Right ventricle myocardium superior (tissue), 1 donor: ENCODE results near the gene CD27. TPM values are rescaled to one million over a fixed set of nuclear protein-coding genes. Genes with fewer than 3 reads are reported as not detected.
"Not testable (repeated sequence)": the region's sequence is repeated elsewhere in the genome, so short reads cannot be mapped to it uniquely, and the experiment has no call there.

Experiments used
- ATAC-seq: fragments of 200-7000 bp; cut with Tn5 transposase; one replicate; pipeline ENCODE4 v1.9.1; 2020; ENCODE audit warnings: mild to moderate bottlenecking; ENCODE audit not compliant: poor library complexity
- DNase-seq: peaks from one replicate; pipeline ENCODE4 v3.0.0-alpha.2; 2020
- intact Hi-C: fragments of 100-400 bp; cut with DNase I; formaldehyde crosslinking; loops from one replicate; pipeline ENCODE4 v1.11.2; 2022
- total RNA-seq: library from RNA; stranded (reverse); fragmentation: NEBNext Ultra II Directional; extraction: Animal tissue kit (Norgen Biotek cat#: 25700); gene quantifications from one replicate; pipeline ENCODE4 v1.2.1, GENCODE V29; 2021
- donor health status: DM: no; HTN: yes; CAD: no; lungs with severe emphysema.

The CD27 gene
- total RNA-seq, 1 donor from 2014 or later = 0.30 TPM

DNA sequence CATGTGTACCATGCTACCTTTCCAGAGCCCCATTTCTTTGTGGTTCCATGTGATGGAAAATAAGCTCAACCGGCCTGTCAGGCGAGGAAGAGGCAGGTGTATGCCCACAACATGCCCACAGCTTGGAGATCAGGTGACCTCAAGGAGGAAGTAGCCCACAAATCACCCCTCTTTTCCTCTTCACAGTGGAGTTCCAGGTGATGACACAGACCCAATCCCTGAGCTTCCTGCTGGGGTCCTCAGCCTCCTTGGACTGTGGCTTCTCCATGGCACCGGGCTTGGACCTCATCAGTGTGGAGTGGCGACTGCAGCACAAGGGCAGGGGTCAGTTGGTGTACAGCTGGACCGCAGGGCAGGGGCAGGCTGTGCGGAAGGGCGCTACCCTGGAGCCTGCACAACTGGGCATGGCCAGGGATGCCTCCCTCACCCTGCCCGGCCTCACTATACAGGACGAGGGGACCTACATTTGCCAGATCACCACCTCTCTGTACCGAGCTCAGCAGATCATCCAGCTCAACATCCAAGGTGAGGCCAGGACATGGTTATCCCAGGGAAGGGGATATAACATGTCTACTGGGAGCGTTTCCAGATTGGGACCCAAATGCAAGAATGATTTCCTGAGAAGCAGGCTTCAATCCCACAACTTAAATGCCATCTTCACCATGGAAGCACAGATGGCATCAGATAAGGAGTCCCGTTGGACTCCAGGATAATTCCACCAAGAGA lies 12.6 kb downstream of the CD27 start:
- no peak for ATAC-seq
- DNase-seq = no peak
- intact Hi-C loops = no loop called here

GRCh38 chr12:6458281-6459003 lies 13.7 kb downstream of the CD27 start:
- DNase-seq (no peak), ATAC-seq (no peak)
- intact Hi-C loops = no loop called here

DNA sequence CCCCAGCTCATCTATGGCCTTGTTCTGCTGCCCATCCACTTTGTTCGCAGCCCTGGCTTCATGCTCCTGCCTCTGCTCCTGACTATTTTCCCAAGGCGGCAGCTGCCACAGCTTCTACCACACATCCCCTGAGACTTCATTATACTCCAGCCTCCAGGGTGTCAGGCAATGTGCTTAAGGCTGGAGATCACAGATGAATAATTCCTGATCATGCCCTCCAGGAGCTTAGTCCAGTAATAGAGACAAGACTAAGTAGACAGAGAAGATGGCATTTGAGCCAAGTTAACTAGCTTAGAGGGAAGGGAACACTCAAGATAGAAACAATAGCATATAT lies 14.2 kb downstream of the CD27 start:
- no peak for DNase-seq
- intact Hi-C loops = no loop called here
- ATAC-seq = no peak

- peak; percentile 70 for ATAC-seq
- intact Hi-C loops = loop anchor here (5.0 kb wide), 2 partner anchors 39 to 129 kb away; no protein-coding TSS in a partner anchor
- DNase-seq = no peak
These were observed 16.1 kb downstream of the CD27 start for GRCh38 chr12:6460751-6461371.

DNA sequence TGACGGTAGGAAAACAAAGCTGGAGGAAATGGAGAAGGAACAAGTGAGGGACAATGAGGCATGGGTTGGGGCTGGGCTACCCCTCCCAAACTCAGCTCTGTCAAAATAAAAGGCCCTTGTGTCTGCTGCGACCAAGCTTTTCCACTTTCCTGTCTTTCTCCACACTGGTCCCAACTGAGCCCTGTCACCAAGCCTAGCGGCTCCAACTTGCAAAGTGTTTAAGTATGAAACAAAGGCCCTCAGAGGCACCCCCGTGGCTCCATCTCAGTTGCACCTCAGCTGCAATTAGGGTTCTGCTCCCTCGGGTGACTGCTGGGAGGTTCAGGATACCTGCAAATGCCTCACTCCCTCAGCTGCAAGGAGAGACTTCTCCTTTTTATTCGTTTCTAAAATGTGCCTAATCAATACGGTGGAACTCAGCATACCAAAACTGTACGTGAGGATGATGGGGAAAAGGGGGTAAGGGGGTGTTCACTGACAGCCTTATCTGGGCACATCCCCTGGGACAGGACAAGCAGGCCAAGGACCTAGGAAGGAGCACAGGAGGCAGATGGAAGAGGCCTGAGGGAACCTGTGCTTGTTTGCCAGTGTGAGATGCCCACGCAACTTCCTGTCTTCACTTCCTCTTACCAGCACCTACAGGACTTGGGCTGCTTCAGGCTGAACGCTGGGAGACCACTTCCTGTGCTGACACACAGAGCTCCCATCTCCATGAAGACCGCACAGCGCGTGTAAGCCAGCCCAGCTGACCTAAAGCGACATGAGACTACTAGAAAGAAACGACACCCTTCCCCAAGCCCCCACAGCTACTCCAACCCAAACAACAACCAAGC lies 16.9 kb downstream of the CD27 start:
- ATAC-seq (peak; percentile 23), DNase-seq (peak; percentile 64)
- intact Hi-C loops = loop anchor here (5.0 kb wide), 2 partner anchors 39 to 129 kb away; no protein-coding TSS in a partner anchor

DNA sequence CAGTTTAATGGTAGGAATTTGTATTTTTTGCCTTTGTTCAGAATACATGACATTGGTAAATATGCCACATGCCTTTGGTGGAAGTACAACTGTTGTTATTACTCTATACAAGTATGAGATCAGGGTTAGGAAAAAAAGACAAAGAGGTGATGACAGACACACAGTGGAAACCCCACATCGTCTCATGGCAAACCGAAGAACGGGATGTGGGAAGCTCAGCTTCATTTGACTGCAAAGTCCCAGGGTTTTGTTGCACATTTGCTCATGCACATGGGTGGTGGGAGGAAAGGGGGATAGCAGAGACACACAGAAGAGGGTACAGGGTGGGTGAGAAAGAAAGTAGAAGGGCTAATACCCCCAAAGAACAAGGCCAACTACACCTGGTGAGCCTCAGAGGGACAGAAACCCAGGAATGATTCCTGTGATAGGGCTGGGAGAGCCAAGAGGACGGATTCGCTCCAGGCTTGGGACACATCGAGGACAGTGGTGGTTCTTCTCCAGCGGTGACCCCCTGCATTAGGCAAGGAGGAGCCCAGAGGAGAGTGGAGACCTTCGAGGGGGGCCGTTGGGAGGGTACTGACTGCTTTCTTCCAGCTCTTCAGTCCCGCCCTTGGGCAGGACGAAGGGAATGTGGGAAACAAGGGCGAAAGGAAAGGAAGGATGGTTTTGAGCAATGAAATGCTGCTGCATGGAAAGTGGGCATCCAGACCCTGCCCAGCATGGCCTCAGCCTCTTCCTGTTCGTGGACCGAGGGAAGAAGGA lies 17.7 kb downstream of the CD27 start:
- ATAC-seq (no peak), DNase-seq (no peak)
- intact Hi-C loops = loop anchor here (5.0 kb wide), 2 partner anchors 40 to 130 kb away; no protein-coding TSS in a partner anchor

GRCh38 chr12:6463216-6463615 lies 18.5 kb downstream of the CD27 start:
- intact Hi-C loops = loop anchor here (5.0 kb wide), 2 partner anchors 41 to 131 kb away; no protein-coding TSS in a partner anchor
- ATAC-seq = no peak
- DNase-seq = no peak

DNA sequence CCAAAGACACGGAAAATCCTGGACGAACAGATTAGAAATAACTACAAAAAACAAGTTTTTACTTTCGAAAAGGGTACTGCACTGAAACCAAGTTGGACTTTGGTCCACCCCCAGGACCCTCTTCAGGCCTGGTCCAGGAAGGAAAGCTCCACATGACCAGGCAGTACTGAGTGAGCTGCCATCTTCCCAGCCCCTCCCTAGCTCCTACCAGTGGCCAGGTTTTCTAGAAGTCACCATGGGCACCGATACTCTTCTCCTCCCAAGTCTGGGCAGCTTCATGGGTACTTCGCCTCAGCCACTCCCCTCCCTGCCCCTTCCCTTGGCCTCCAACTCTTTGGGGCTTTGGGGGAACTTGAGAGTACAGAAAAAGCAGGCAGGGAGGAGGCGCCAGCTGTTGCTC lies 19.1 kb downstream of the CD27 start:
- ATAC-seq (no peak), DNase-seq (no peak)
- intact Hi-C loops = loop anchor here (5.0 kb wide), 2 partner anchors 42 to 132 kb away; no protein-coding TSS in a partner anchor

DNA sequence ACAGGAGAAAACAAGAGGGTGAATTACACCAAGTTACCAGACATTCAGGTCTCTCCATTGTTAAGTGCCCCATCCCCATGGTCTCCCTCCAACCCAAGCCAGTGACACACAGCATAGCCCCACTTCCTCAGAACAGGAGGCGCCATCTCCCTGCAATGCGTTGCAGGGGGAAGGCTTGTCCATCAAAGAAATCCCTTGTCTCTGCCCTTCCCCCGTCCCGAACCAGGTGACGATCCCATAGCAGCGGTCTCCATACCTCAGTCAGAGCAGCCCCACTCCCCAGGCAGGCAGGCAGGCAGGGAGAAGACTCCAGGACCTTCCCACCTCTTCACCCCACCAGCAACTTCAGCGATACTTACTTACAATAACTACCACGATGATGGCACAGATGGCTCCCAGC lies 19.8 kb downstream of the CD27 start:
- intact Hi-C loops = loop anchor here (5.0 kb wide), 2 partner anchors 42 to 132 kb away; no protein-coding TSS in a partner anchor
- DNase-seq (no peak), ATAC-seq (no peak)

DNA sequence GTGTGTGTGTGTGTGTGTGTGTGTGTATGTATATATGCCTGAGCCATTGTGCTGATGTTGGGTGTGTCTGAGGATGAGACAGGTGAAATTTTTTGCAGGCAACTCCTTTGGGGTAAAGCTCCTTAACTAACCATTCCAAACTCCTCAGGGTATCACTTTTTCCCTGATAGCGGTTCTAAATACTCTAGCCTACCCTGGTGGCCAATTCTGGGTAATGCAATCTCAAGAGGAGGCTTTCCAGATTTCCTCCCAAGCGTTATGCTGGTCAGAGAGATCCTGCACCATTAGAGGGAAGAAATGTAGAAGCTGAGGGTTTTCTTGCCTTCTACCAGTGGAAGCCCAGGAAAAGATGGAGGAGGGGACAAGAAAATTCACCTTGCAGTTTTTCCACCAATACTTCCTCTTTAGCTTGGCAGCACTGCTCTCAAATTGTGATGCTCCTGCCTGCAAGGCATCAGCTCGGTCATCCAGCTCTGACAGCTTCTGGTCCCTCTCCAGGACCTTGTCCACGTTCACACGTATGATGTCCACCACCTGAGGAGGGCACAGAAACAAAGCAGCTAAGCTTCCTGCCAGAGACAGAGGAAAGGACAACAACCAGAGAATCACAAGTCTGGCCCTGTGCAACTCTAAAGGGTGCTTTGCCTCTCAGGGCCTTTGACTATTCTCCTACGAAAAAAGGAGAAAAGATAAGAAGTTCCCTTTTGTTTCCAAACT lies 20.9 kb downstream of the CD27 start:
- intact Hi-C loops = no loop called here
- peak; percentile 58 for ATAC-seq

DNA sequence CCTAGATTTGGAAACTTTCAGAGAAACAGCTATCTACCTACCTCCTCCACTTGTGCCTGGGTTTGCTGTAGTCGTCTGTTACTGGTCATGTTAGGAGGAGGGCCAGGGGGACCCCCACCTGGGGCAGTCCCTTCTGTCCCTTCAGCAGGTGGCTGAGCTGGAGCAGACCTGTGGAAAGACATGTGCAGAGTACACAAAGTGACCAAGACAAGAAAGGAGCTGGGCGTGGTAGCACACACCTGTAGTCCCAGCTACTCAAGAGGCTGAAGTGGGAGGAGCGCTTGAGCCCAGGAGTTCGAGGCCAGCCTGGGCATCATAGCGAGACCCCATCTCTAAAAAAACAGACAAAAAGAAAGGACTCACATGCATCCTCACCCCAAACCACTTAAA lies 21.4 kb downstream of the CD27 start:
- intact Hi-C loops = no loop called here
- no peak for DNase-seq
- no peak for ATAC-seq

More for the DNA sequence above, 20.9 kb downstream of the CD27 start:
- DNase-seq = no peak

DNA sequence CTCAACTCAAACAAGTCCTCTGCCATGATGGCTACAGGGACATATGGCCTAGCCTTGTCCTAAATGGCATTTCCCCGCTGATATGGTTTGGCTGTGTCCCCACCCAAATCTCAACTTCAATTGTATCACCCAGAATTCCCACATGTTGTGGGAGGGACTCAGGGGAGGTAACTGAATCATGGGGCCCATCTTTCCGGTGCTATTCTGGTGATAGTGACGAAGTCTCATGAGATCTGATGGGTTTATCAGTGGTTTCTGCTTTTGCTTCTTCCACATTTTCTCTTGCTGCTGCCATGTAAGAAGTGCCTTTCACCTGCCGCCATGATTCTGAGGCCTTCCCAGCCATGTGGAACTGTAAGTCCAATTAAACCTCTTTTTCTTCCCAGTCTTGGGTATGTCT lies 22.0 kb downstream of the CD27 start:
- intact Hi-C loops, ATAC-seq: not testable (repeated sequence)

DNA sequence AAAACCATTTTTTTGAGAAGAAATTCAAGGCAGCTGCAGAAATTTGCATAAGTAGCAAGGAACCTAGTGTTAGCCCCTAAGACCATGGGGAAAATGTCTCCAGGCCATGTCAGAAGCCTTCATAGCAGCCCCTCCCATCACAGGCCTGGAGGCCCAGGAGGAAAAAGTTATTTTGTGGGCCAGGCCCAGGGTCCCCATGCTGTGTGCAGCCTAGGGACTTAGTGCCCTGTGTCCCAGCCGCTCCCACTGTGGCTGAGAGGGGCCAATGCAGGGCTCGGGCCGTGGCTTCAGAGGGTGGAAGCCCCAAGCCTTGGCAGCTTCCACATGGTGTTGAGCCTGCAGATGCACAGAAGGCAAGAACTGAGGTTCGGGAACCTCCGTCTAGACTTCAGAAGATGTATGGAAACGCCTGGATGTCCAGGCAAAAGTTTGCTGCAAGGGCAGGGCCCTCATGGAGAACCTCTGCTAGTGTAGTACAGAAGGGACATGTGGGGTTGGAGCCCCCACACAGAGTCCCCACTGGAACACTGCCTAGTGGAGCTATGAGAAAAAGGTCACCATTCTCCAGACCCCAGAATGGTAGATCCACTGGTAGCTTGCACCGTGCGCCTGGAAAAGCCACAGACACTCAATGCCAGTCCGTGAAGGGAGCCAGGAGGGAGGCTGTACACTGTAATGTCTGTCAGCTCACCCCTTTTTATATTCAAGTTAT lies 23.0 kb downstream of the CD27 start:
- ATAC-seq, DNase-seq, intact Hi-C loops: not testable (repeated sequence)

More for the DNA sequence above, 22.0 kb downstream of the CD27 start:
- not testable (repeated sequence) for DNase-seq

DNA sequence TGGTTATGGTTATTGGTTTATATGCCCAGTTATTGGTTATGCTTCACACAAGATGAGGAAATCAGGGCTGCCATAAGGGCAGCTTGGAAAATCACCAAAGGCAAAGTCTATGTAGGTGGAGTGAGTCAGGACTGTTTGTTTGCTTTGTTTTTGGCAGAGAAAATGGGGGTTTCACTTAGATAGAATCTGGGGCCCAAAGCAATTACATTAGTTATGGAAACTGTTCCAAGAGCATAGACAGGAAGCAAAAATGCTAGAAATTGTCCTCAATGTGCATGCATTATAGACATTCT lies 23.5 kb downstream of the CD27 start:
- intact Hi-C loops = no loop called here
- ATAC-seq (no peak), DNase-seq (no peak)

DNA sequence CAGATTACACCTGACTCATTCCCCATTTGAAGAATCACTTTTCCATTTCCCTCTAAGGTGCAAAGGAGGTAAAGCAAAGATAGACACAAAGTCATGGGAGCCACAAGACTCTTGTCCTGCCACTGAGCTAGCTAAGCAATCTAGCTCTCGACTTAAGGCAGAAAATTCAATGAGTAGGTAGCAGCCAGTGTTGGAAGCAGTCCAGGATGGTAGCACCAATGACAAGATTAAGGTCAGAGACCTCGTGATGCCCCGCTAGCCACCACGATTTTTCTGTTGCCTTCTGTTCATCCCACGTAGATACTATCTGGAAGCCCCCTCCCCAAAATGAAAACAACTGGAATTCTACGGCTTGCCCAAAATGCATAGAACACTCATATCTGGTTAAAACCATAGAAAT lies 24.3 kb downstream of the CD27 start:
- ATAC-seq = no peak
- no peak for DNase-seq
- intact Hi-C loops = no loop called here

DNA sequence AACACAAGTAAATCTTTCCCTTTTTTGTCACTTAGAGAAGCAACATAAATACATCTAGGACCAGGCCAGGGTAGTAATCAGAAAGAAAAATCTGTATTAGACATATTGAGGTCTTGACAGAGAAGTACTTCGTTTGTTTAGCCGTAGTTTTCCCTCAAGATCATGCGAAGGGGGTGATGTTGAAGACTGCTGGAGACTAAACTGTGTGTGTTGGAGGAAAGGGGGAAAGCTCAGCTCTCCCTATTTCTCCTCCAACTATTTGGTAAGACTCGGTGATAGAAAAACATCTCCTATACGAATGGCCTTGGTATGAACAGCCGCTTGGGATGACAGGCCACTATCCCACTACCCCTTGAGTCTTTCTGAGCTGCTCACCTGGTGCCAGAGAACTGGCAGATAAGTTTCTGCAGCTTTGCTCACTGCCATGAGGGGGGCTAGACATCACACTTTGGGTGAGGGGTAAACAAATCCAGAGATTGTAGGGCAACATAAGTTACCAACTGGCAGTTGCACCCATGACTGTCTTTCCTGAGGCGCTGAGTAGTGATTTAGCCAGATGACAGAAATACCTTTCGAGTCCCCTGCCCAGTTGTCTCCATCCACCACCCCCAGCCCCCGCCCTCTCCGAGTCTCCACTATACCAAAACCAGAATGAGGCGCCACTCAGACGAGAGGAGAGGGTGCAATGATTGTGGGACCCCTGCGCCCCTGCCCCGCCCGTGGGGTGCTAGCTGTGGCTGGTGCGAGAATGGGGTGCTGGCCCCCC lies 25.0 kb downstream of the CD27 start:
- ATAC-seq (no peak), DNase-seq (no peak)
- intact Hi-C loops = no loop called here
